ENCODE data around the gene CNOT3.

CNOT3 gene

DNA sequence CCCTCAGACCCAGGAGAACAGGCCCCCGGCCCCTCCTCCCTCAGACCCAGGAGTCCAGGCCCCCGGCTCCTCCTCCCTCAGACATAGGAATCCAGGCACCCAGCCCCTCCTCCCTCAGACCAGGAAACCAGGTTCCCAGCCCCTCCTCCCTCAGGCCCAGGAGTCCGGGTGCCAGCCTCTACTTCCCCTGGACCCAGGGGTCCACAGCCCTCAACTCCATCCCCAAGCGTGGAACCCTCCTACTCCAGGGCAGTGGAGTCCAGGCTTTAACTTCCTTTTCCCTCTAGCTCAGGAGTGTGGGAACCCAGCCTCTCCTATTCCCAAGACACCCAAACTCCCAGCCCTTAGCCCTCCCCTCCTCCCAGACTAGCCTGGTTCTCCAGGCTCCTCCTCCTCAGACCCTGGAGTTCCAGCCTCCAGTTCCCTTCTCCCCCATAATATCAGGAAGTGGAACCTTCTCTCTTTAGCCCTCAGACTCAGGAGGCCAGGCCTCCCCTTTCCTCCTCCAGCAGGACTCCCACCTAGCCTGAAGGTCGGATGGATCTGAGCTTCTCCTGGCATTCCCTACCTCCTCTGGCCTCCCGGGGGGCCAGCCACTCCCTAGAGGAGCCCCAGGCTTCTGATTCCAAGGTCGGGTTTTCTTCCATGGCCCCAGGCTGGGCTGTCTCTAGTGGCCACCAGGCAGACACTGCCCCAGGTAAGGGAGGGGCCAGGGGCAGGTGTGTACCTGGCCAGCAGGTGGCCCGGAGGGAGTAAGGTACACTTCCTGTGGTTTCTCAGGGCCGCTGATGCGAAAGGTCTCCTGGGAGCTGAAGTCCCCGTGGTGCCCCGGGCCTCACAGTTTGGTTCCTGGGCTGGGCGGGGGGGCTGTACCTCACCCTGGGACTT lies 35.2 kb downstream of the CNOT3 start, which contains the start of gene TMC4:
Gene TMC4 (minus strand): TSS at position 690 of the 888 bp plus-strand sequence. CDS start 43 bp downstream, at position 647.
- FAIRE-seq (no peak), DNase-seq (ENCODE audit: insufficient read length, low spot score) (no peak)
- TF ChIP-seq, protein P1, sequence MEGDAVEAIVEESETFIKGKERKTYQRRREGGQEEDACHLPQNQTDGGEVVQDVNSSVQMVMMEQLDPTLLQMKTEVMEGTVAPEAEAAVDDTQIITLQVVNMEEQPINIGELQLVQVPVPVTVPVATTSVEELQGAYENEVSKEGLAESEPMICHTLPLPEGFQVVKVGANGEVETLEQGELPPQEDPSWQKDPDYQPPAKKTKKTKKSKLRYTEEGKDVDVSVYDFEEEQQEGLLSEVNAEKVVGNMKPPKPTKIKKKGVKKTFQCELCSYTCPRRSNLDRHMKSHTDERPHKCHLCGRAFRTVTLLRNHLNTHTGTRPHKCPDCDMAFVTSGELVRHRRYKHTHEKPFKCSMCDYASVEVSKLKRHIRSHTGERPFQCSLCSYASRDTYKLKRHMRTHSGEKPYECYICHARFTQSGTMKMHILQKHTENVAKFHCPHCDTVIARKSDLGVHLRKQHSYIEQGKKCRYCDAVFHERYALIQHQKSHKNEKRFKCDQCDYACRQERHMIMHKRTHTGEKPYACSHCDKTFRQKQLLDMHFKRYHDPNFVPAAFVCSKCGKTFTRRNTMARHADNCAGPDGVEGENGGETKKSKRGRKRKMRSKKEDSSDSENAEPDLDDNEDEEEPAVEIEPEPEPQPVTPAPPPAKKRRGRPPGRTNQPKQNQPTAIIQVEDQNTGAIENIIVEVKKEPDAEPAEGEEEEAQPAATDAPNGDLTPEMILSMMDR (IDR thresholded peaks at IDR 0.05; ENCODE audit: insufficient read depth, missing control alignments) = no peak

DNA sequence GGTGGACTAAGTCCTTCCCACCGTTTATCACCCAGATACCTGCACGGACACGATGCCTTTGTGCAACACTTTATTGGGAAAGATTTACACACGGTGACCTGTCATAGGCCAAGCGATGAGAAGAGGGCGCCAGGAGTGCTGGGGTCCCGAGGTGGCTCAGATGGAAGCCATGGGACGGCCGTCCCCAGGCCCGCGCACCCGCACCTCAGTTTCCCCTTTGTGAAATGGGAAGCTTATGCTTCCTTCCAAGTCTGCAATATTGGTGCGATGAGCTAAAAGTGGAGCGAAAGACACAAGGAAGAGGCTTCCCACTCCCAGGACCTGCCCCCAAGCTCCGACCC lies 35.8 kb downstream of the CNOT3 start:
- no peak for DNase-seq (ENCODE audit: insufficient read length, low spot score)
- FAIRE-seq = no peak

DNA sequence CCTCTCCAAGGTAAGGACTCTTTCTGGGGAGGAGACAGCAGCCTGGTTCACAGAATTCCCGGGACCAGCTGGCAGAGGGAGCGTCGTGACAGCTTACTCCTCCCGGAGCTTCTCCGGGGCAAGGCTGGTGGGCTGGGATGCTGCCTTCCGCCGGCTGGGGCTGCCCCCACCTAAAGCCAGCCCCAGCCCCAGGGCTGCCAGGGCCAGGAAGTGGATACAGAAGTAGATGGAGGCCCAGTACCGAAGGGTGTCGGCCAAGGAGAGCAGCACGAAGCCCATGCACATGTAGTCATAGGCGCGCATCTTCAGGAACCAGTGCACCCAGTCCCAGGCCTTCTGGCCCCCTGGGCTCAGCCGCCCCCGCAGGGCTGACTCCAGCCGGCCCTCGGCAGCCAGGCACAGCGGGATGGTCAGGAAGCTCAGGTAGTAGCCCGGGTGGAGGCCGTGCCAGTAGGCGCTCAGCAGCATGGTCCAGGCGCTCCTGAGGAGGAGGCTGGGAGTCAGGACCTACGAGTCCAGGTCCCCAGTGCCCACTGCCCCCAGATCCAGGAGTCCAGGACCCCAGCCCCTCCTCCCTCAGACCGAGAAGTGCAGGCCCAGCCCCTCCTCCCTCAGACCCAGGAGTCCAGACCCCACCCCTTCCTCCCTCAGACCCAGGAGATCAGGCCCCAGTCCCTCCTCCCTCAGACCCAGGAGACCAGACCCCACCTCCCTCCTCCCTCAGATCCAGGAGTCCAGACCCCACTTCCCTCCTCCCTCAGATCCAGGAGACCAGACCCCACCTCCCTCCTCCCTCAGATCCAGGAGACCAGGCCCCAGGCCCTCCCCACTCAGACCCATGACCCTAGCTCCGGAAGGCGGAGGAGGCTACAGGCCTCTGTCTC lies 36.6 kb downstream of the CNOT3 start:
- TF ChIP-seq, protein P1 (IDR thresholded peaks at IDR 0.05; ENCODE audit: insufficient read depth, missing control alignments) = no peak
- FAIRE-seq (no peak), DNase-seq (ENCODE audit: insufficient read length, low spot score) (no peak)

More for the DNA sequence above, 35.8 kb downstream of the CNOT3 start:
- TF ChIP-seq, protein P1 (IDR thresholded peaks at IDR 0.05; ENCODE audit: insufficient read depth, missing control alignments) = no peak

DNA sequence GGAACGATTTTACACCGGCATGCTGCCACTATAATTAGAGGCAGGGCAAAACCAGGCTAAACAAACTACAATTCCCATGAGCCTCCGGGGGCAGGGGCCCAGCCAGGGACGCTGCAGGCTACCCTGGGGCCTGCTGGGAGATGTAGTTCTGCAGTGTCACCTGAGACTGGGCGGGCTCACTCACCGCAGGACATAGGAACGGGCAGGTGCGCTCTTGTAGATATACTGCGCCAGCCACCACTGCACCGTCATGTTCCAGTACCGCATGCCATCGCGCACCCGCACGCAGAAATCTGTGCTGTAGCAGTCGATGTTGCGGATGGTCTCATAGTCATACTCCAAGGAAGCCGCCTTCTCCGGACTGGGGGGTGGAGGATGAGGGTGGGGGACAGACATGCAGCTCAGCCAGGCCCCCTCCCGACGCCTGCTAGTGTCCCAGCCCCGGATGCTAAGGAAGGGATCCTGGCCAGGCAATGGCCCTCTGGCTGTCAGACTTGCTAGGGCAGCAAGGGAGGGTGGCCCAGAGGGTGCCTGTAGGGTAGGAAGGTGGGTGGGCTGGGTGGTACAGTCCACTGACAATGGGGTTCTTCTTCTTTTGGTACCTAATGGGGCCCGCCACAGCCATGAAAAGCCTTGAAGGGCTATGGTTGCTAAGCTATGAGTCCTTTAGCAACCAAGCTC lies 41.2 kb downstream of the CNOT3 start:
- no peak for FAIRE-seq
- DNase-seq (ENCODE audit: insufficient read length, low spot score) = no peak
- TF ChIP-seq, protein P1 (IDR thresholded peaks at IDR 0.05; ENCODE audit: insufficient read depth, missing control alignments) = no peak

DNA sequence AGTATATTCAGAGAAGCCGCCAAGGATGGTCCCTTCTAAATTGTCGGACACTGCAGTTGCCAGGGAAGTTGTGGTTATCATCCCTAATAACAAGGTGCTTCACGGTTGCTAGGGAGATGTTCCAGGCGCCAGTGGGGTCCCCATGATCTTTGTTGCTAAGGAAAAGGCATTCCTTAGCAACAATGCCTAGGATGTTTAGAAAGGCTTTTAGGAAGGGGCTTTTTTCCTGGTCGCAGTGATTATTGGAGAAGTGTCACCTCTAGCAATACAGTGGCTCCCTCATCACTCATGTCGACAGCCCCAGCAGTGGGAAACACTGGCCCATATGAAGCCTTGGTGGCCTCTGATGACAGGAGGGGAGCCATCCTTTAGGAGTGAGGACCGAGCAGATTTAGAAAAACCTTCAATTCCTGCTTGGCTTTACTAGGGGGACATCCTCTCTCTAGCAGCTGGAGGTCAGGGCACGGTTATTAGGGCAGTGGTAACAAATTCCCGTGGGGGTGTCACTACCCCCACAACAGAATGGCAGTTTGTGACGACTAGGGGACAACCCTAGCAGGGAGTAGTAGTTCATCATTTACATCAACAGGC lies 41.8 kb downstream of the CNOT3 start:
- DNase-seq (ENCODE audit: insufficient read length, low spot score) (no peak), FAIRE-seq (no peak)
- TF ChIP-seq, protein P1 (IDR thresholded peaks at IDR 0.05; ENCODE audit: insufficient read depth, missing control alignments) = no peak

DNA sequence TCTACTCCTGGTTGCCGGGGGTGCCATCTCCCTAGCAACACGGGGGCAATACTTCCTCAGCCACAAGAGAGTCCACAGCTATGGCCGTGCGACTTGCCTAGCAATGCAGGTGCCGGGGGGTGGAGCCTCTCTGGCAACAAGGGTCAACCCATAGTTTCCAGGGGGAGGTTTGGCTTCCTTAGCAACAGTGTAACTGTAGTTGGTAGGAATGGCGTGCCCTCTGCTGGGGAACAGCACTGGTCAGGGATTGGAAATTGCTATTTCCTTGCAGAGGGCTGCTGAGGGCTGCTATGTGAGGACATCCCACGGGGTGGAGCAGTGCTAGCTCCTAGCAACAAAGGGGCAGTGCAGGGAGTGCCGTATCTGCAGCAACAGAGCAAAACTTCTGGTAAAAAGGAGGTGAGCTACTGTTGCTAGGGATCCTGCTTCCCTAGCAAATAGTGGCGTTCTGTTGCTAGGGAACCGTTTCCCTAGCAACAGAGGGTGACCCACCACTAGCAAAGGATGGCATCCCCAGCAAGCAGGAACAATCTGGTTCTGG lies 42.4 kb downstream of the CNOT3 start:
- TF ChIP-seq, protein P1 (IDR thresholded peaks at IDR 0.05; ENCODE audit: insufficient read depth, missing control alignments) = no peak
- FAIRE-seq = no peak
- no peak for DNase-seq (ENCODE audit: insufficient read length, low spot score)
